ENCODE data around the gene PPM1B.
"Not testable (repeated sequence)": the region's sequence is repeated elsewhere in the genome, so short reads cannot be mapped to it uniquely, and the experiment has no call there.

Gene PPM1B

DNA sequence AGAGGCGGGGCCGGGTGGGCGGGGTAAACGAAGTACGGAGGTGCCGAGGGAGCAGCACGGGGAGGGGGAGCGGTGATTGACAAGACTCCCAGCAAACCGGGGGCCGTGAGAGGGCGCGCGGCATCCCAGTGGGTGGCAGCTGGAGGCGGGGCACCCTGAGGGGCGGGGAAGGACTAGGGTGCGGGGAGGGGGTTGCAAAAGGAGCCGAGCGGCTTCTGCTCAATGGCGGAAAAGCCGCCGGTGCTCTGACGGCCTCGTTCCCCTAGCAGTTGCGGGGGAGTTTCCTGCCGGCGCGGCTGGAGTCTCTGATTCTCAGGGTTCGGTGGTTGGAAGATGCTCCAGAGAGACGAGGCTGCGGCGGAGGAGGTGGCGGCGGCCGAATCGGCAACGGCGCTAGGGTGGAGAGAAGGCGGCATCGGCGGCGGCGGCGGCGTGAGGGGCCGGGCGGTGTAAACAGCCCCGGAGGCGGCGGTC, at the start of gene PPM1B:
Gene PPM1B (plus strand): TSS at position 195 of the 474 bp plus-strand sequence. CDS start 32,325 bp downstream, outside the sequence.
- peak in 33 of 42 donors; percentile 98 to 100 (median 100) for DNase-seq
- intact Hi-C loops (cut with DNase I), result loop anchor here (5.0 to 10.0 kb wide), 2 partner anchors 76 to 81 kb away; no protein-coding TSS in a partner anchor

DNA sequence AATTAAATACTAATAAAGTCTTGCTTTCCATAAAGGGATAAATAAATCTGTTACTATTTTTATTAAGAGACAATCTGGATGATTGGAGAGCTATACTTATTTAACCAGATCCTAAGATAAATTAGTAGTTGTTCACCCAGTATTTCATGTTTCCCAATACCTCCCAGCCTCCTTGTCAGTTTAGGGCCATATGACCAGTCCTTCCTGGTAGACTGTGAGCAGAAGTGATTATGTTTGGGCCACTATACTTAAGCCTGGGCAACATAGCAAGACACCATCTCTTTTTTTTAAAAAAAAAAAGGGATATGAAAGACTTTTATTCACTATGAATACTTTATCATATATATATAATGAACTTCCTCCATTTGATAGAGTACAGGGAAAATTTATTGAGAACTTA, 48.8 kb upstream of the PPM1B start:
- intact Hi-C loops (cut with DNase I), result no loop called here
- no peak for DNase-seq

DNA sequence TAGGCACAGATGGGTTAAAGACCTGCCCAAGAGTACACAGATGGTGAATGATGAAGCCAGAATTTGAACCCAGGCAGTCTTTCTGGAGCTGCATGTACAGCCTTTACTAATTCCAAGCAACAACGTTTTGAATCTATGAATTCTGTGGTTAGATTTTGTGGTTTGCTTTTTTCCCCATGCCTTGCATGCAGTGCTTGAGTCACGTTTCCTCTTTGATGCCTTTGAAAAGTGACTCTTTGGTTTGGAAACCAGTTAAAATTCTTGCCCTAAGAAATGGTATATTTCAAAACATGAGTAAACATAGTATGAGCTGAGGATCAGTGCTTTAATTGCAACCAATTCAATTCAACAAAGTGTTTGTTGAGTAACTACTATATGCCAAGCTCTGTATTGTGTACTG, 48.2 kb upstream of the PPM1B start:
- DNase-seq, result no peak
- intact Hi-C loops (cut with DNase I), result no loop called here

DNA sequence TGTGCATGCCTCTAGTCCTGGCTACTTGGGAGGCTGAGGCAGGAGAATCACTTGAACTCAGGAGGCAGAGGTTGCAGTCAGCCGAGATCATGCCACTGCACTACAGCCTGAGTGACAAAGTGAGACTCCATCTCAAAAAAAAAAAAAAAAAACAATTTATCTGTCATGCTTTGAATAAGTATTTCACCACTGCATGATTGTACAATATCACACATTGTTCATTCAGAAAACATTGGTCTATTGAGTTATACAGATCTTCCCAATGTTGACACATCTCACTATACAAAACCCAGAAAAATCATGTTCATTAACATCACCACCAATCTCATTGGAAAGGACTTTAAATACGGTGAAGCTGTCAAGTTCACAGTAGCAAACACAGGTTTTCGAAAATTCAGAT, 46.8 kb upstream of the PPM1B start:
- intact Hi-C loops (cut with DNase I), result no loop called here
- no peak for DNase-seq

DNA sequence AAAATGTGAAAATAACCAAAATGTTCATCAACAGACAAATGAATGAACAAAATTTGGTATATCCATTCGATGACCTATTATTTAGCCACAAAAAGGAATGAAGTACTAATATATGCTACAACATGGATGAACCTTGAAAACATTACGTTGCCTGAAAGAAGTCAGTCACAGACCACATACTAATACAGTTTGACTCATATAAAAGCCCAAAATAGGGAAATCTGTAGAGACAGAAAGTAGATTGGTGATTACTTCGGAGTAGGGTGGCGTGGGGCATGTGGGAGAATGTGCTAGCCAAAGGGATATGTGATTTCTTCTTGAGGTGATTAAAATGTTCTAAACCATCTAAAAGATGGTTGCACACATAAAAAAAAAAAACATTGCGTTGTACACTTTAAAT, 44.2 kb upstream of the PPM1B start:
- no peak for DNase-seq
- intact Hi-C loops (cut with DNase I), result no loop called here

DNA sequence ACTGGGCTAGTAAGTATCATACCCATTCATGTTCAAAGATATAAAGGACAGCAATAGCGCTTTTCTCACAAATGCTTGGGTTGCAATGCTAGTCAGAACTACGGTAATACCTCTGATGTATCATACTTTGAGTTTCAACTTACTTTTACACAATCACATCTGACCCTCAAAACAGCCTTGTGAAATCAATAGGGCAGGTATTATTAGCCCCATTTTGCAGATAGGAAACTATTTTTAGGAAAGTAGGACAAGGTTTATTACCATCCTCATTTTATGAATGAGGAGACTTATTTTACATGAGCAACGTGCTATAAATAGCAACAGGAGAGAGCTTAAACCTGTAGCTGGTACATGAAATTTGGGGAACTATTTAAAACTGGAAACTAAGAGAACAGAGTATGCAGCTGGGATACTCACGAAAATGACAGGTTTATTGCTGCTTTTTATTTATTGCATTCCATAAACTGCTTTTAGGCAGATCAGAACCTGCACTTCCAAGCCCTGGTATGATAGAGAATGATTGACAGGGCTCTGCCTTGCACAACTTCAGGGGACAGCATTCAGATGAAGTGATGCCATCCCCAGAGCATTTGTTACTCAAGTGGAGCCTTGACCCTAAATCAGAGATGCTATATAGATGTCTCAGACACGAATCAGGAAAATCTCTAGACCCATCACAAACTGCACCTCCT, 42.4 kb upstream of the PPM1B start:
- no peak for DNase-seq
- intact Hi-C loops (cut with DNase I), result no loop called here

DNA sequence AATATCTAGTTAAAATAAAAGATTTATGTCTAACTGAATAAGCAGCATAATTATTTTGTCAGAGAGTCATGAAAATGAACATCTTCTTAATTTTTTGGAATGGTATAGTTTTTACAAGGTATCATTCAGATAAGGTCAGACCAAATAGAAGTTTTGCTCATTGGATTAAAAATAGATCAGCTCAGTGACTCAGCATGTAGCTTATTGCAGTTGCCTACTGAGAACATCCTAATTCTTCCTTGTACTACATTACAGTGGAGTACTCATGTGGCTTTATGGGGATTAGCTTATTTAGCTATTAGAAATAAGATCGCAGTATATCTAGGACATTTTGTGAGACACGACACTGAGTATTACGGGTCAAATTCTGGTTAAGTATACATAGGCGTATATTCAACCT, 38.2 kb upstream of the PPM1B start:
- DNase-seq, result peak in 2 of 42 donors; percentile 1 to 7
- intact Hi-C loops (cut with DNase I), result no loop called here

DNA sequence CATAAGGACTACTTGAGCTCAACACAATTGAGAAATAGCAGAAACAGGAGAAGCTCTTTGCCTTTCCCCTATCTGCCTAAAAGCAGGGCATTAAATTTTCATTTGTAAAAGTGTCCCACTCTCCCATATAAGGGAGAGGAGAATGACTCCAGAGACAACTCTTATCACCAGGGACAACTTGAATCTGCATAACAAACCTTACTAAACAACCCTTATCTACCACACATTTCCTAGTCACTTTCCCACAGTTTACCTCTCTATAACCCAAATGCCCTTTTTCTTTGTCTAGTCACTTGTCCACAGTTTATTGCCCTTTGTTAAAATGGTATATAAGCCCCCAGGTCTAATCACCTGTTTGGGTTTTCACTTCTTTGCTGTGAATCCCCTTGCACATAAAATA, 37.5 kb upstream of the PPM1B start:
- intact Hi-C loops (cut with DNase I), result no loop called here
- DNase-seq, result no peak

DNA sequence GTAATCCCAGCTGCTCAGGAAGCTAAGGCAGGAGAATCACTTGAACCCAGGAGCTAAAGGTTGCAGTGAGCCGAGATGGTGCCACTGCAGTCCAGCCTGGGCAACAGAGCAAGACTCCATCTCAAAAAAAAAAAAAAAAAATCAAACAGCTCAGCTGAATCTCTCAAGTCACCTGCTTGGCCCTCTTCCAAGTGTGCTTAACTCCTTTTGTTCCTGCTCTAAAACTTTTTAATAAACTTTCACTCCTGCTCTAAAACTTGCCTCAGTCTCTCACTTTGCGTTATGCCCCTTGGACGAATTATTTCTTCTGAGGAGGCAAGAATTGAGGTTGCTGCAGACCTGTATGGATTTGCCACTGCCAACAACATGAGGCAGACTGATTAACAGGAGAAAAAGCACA, 35.1 kb upstream of the PPM1B start:
- intact Hi-C loops (cut with DNase I); DNase-seq: not testable (repeated sequence)

DNA sequence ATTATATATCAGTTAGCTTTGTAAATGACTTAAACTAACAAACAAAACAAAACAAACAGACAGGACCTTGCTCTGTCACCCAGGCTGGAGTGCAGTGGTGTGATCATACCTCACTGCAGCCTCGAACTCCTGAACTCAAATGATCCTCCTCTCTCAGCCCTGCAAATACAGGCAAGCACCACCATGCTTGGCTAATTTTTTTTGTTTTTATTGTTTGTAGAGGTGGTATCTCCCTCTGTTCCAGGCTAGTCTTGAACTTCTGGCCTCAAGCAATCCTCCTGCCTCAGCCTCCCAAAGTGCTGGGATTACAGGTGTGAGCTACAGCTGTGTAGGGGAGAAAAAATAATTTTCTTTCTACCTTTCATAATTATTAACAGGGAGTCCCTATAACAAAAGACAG, 33.8 kb upstream of the PPM1B start:
- no peak for DNase-seq
- intact Hi-C loops (cut with DNase I), result no loop called here

DNA sequence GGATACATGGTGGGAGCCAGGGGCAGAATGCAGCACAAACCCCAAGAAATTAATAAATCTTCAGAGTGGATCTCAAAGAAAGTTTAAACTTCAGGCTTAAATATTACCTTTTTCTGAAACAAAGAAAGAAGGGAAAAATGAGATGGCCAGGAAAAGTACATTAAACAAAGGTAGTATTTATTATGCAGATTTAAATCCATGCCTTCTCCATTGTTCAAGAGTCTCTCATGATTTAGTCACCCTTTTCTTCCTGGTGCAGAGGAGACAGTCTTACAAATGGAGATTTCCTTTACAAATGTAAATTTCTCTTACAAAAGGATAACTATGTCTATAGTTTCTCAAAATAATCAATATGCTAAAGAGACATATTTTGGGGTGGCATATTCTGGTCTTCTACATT, 33.4 kb upstream of the PPM1B start:
- intact Hi-C loops (cut with DNase I), result no loop called here
- DNase-seq, result no peak

DNA sequence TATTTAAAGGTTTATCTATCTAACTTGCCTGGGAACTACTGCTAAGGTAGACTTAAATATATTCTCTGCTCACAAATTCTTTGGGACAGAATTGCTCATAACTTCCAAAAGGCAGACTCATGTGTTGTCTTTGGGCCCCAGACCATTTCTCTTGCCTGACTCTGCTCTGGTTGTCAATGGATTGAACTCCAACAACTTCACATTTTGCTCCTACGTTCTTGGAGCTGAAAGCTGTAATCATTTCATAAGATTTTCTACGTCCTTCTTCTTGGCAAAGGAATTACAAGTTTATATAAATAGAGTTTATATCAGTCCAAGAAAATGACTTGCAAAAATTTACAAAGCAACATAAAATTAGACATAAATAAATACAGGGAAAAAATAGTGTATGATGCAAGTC, 32.9 kb upstream of the PPM1B start:
- intact Hi-C loops (cut with DNase I), result no loop called here
- DNase-seq, result no peak

DNA sequence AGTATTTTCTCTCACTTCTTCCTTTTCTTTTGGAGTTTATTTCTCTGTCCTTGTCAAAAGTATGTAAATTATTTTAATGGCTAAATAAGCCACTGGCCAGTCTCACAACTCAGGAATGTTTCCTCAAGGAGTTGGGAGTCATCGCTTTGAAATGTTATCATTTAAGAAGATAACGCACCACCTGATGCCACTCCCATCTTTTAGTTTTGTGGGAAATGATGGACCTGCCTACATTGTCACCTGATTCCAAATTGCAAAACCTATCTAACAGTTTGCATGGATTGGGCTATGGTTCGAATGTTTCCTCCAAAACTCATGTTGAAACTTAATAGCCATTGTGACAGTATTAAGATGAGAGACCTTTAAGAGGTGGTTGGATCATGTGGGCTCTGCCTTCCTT, 32.4 kb upstream of the PPM1B start:
- intact Hi-C loops (cut with DNase I), result no loop called here
- no peak for DNase-seq

DNA sequence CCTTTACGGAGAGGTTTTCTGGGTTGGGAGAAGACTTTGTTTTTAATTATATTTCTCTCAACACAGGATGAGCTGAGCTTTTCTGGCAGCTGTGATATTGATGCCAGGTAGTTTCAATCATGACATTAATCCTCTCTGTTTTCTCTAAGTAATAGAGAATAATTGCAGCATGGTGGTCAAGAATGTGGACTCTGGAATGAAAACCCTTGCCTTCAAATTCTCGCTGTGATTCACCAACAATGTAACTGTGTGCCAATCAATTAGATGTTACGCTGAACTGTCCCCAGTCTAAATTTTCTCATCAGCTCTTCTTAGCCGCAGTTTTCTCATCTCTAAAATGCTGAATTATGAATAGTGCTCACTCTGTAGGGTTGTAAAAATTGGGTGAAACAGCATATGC, 31.6 kb upstream of the PPM1B start:
- DNase-seq, result no peak
- intact Hi-C loops (cut with DNase I), result no loop called here

DNA sequence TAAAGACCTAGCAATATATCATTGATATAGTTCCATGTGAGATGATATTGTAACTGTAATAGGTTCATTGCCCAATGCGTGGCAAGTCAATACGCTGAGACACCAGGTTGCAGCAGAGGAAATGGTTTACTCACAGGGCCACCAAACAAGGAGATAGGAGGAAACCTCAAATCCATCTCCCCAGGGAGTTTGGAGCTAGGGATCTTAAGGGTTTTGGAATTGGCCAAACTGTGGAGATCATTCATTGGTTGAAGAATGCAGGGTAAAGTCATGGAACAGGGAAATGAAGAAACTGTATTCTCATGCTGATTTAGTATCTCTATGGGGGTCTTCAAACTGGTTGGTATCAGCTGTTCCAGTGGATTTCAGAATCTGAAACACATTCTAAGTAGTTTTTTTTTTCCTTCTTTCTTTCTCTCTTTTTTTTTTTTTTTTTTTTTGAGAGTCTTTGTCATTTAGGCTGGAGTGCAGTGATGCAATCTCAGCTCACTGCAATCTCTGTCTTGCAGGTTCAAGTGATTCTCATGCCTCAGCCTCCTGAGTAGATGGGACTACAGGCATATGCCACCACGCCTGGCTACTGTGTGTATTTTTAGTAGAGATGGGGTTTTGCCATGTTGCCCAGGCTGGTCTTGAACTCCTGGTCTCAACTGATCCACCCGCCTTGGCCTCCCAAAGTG, 30.7 kb upstream of the PPM1B start:
- no peak for DNase-seq

DNA sequence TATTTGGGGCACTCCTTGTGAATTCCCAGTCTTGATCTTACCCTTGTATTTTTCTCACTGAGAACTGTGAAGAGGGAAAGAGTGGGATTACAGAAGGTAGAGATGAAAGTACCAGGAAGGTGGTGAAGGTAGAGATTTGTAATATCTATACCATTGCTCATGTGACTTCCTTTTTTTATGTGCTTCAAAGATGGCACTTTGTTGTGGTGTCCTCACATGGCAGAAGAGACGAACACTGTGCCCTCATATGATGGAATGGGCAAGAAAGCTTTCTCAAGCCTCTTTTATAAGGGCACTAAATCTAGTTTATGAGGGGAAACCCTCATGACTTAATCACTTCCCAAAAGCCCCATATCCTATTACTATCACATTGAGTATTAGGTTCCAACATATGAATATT, 28.9 kb upstream of the PPM1B start:
- no peak for DNase-seq
- intact Hi-C loops (cut with DNase I), result no loop called here

More for the DNA sequence above, 30.7 kb upstream of the PPM1B start:
- intact Hi-C loops (cut with DNase I), result no loop called here

DNA sequence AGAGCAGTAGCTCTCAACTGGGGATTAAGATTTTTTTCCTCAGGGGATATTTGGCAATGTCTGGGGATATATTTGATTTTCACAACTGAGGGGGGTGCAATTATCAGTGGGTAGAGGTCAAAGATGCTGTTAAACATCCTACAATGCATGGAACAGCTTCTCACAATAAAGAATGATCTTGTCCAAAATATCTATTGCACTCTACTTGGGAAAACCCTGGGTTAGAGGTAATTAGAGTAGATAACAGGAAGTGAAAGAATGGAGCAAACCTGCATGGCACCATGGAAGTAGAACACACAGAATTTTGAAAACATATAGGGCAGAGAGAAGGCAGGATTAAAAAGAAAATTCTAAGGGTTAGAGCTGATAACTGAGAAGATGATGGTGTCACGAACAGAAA, 26.4 kb upstream of the PPM1B start:
- intact Hi-C loops (cut with DNase I), result no loop called here
- no peak for DNase-seq

DNA sequence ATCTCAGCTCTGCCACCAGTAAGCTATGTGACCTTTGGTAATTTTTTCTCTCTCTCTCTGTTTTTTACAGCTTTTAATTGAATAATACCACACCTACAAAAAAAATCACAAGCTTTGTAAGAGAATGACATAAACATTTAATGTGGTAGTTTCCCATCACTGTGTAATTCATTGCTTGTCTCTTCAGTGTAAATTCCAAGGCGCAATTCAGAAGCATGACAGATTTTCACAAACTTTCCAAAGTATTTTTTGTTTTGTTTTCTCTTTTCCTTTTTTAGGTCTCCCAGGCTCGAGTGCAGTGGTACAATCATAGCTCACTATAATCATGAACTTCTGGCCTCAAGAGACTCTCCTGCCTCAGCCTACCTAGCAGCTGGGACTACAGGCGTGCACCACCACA, 25.0 kb upstream of the PPM1B start:
- intact Hi-C loops (cut with DNase I), result no loop called here

DNA sequence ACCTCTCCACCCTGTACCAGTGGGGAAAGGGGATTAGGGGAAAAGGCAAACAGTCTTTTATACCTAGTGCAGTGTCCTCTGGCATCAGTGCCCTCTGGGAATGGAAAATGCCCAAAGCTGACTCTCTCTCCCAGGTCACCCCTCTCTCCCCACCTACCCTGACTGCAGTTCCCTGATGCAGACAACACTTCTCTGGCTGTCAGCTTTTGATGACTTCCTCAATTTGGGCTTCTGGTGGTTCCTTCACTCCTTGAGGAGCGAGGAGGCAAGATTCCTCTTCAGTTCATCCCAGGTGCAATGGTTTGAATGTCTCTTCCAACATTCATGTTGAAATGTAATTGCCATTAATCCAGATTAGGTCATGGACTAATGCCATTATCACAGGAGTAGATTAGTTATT, 19.7 kb upstream of the PPM1B start:
- intact Hi-C loops (cut with DNase I), result no loop called here
- no peak for DNase-seq

More for the DNA sequence above, 25.0 kb upstream of the PPM1B start:
- no peak for DNase-seq

DNA sequence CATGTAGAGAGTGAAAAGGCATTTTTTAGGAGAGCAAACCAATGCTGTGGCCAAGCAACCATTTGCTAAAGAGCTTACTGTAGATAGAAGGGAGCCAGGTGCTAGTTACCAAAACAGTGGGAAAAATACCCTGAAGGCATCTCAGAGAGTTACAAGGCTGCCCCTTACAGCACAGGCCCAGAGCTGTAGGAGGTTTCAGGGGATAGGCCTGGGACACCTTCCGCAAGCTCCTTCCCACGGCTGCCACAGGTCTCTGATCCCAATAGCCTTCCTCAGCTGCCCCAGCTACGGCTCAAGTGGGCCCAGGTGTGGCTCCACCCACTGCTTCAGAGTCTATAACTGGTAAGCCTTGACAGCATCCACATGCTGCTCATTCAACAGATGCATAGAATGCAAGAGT, 18.2 kb upstream of the PPM1B start:
- no peak for DNase-seq
- intact Hi-C loops (cut with DNase I), result no loop called here

All from head of caudate nucleus (tissue), 42 donors.